ENCODE results near the gene NPM1.

GRCh38 chr5:171421331-171422262 is 33.9 kb downstream of the NPM1 start:
- no peak for TF ChIP-seq POLR2A (IDR thresholded peaks at IDR 0.05)
- TF ChIP-seq POLR2AphosphoS5 (IDR thresholded peaks at IDR 0.05): no peak

Data from breast epithelium (tissue), 3 donors.